ENCODE measurements around the gene USP17L30.
"Not testable (repeated sequence)": the region's sequence is repeated elsewhere in the genome, so short reads cannot be mapped to it uniquely, and the experiment has no call there.

- not testable (repeated sequence) for TF ChIP-seq EZH2 (IDR thresholded peaks at IDR 0.05; ENCODE audit: borderline replicate concordance, low read length); CTCF (IDR thresholded peaks at IDR 0.05; ENCODE audit: low read length)
These were observed 43.6 kb downstream of the USP17L30 start for GRCh38 chr4:9406491-9406890.

Data from OCI-LY1 (cell line).